Activated T-cell treated with anti-CD3 and anti-CD28 coated beads, Interleukin-2, amount 50 U/mL, for 24 hours (primary cell): ENCODE results near the gene TGFB1.

Source experiments
- DNase-seq: peaks from one replicate; pipeline ENCODE4 v3.0.0-alpha.2; 2020
- H3K27ac Mint-ChIP-seq: 2 replicates; pipeline ENCODE4 v1.8.0; 2020; ENCODE audit warnings: mild to moderate bottlenecking, mixed read lengths
- H3K27me3 Mint-ChIP-seq: 2 replicates; pipeline ENCODE4 v1.8.0; 2020; ENCODE audit warnings: mixed read lengths
- H3K36me3 Mint-ChIP-seq: 2 replicates; pipeline ENCODE4 v1.8.0; 2020; ENCODE audit warnings: low read depth, mixed read lengths
- H3K4me1 Mint-ChIP-seq: 2 replicates; pipeline ENCODE4 v1.8.0; 2020; ENCODE audit warnings: low read depth, mixed read lengths
- H3K4me3 Mint-ChIP-seq: 2 replicates; pipeline ENCODE4 v1.8.0; 2020; ENCODE audit warnings: mild to moderate bottlenecking, moderate library complexity, mixed read lengths
- H3K9me3 Mint-ChIP-seq: 2 replicates; pipeline ENCODE4 v1.8.0; 2020; ENCODE audit warnings: mixed read lengths

TGFB1 gene

GRCh38 chr19:41324921-41325639 is 28.6 kb downstream of the TGFB1 start:
- H3K27me3 Mint-ChIP-seq, result no peaks in the 10 kb centered on the region
- peaks cover 69% of the 10 kb centered on the region for H3K4me1 Mint-ChIP-seq
- H3K4me3 Mint-ChIP-seq, result no peak overlapping the region
- H3K27ac Mint-ChIP-seq, result peak overlapping the region; percentile 89
- H3K9me3 Mint-ChIP-seq, result no peaks in the 10 kb centered on the region
- DNase-seq, result no peak
- peaks cover 75% of the 10 kb centered on the region for H3K36me3 Mint-ChIP-seq

GRCh38 chr19:41324231-41324702 is 29.5 kb downstream of the TGFB1 start:
- peaks cover 69% of the 10 kb centered on the region for H3K4me1 Mint-ChIP-seq
- peaks cover 83% of the 10 kb centered on the region for H3K36me3 Mint-ChIP-seq
- no peaks in the 10 kb centered on the region for H3K27me3 Mint-ChIP-seq
- H3K9me3 Mint-ChIP-seq, result no peaks in the 10 kb centered on the region
- no peak overlapping the region for H3K4me3 Mint-ChIP-seq
- H3K27ac Mint-ChIP-seq, result peak overlapping the region; percentile 87
- DNase-seq, result no peak

- no peaks in the 10 kb centered on the region for H3K9me3 Mint-ChIP-seq
- no peaks in the 10 kb centered on the region for H3K27me3 Mint-ChIP-seq
- peaks cover 83% of the 10 kb centered on the region for H3K36me3 Mint-ChIP-seq
- no peak overlapping the region for H3K4me3 Mint-ChIP-seq
- no peak for DNase-seq
- H3K27ac Mint-ChIP-seq, result peak overlapping the region; percentile 87
- H3K4me1 Mint-ChIP-seq, result peaks cover 62% of the 10 kb centered on the region
Measured at GRCh38 chr19:41323430-41324125, 30.1 kb downstream of the TGFB1 start.

GRCh38 chr19:41323023-41323422 is 30.7 kb downstream of the TGFB1 start:
- Mint-ChIP-seq H3K27ac (peak overlapping the region; percentile 83), H3K27me3 (no peaks in the 10 kb centered on the region), H3K9me3 (no peaks in the 10 kb centered on the region), H3K4me3 (no peak overlapping the region), H3K36me3 (peaks cover 83% of the 10 kb centered on the region), H3K4me1 (peaks cover 57% of the 10 kb centered on the region)
- DNase-seq, result no peak

GRCh38 chr19:41322451-41322850 is 31.3 kb downstream of the TGFB1 start:
- H3K4me3 Mint-ChIP-seq, result no peak overlapping the region
- peak overlapping the region; percentile 83 for H3K27ac Mint-ChIP-seq
- H3K4me1 Mint-ChIP-seq, result peaks cover 53% of the 10 kb centered on the region
- H3K9me3 Mint-ChIP-seq, result no peaks in the 10 kb centered on the region
- H3K36me3 Mint-ChIP-seq, result peaks cover 86% of the 10 kb centered on the region
- DNase-seq, result no peak
- no peaks in the 10 kb centered on the region for H3K27me3 Mint-ChIP-seq

GRCh38 chr19:41321600-41322270 is 32.0 kb downstream of the TGFB1 start:
- no peak for DNase-seq
- Mint-ChIP-seq H3K4me3 (no peak overlapping the region), H3K4me1 (peaks cover 49% of the 10 kb centered on the region), H3K36me3 (peaks cover 88% of the 10 kb centered on the region), H3K27ac (peak overlapping the region; percentile 87), H3K27me3 (no peaks in the 10 kb centered on the region), H3K9me3 (no peaks in the 10 kb centered on the region)

GRCh38 chr19:41321204-41321599 is 32.5 kb downstream of the TGFB1 start:
- Mint-ChIP-seq H3K27ac (peak overlapping the region; percentile 87), H3K9me3 (no peaks in the 10 kb centered on the region), H3K4me3 (no peak overlapping the region), H3K36me3 (peaks cover 88% of the 10 kb centered on the region), H3K27me3 (no peaks in the 10 kb centered on the region), H3K4me1 (peaks cover 43% of the 10 kb centered on the region)
- no peak for DNase-seq

- Mint-ChIP-seq H3K27ac (peak overlapping the region; percentile 87), H3K4me1 (peaks cover 43% of the 10 kb centered on the region), H3K27me3 (no peaks in the 10 kb centered on the region), H3K4me3 (no peak overlapping the region), H3K9me3 (no peaks in the 10 kb centered on the region), H3K36me3 (peaks cover 91% of the 10 kb centered on the region)
- DNase-seq, result no peak
Measured at GRCh38 chr19:41320568-41320967, 33.2 kb downstream of the TGFB1 start.

- no peak overlapping the region for H3K4me3 Mint-ChIP-seq
- no peaks in the 10 kb centered on the region for H3K27me3 Mint-ChIP-seq
- H3K9me3 Mint-ChIP-seq, result no peaks in the 10 kb centered on the region
- H3K27ac Mint-ChIP-seq, result peak overlapping the region; percentile 87
- H3K36me3 Mint-ChIP-seq, result peaks cover 89% of the 10 kb centered on the region
- no peak for DNase-seq
- H3K4me1 Mint-ChIP-seq, result peaks cover 38% of the 10 kb centered on the region
Measured at GRCh38 chr19:41320185-41320518, 33.6 kb downstream of the TGFB1 start.

- Mint-ChIP-seq H3K4me3 (no peak overlapping the region), H3K36me3 (peaks cover 87% of the 10 kb centered on the region), H3K27ac (peak overlapping the region; percentile 87), H3K27me3 (no peaks in the 10 kb centered on the region), H3K4me1 (peaks cover 34% of the 10 kb centered on the region), H3K9me3 (no peaks in the 10 kb centered on the region)
- no peak for DNase-seq
Measured at GRCh38 chr19:41319500-41320184, 34.1 kb downstream of the TGFB1 start.

- Mint-ChIP-seq H3K9me3 (no peaks in the 10 kb centered on the region), H3K36me3 (peaks cover 87% of the 10 kb centered on the region), H3K27ac (peak overlapping the region; percentile 87), H3K27me3 (no peaks in the 10 kb centered on the region), H3K4me1 (peaks cover 31% of the 10 kb centered on the region), H3K4me3 (no peak overlapping the region)
- DNase-seq, result no peak
Measured at GRCh38 chr19:41318696-41319499, 34.8 kb downstream of the TGFB1 start.

- no peak for DNase-seq
- H3K4me1 Mint-ChIP-seq, result peaks cover 32% of the 10 kb centered on the region
- no peak overlapping the region for H3K4me3 Mint-ChIP-seq
- H3K9me3 Mint-ChIP-seq, result no peaks in the 10 kb centered on the region
- H3K27ac Mint-ChIP-seq, result peak overlapping the region; percentile 30
- H3K27me3 Mint-ChIP-seq, result no peaks in the 10 kb centered on the region
- H3K36me3 Mint-ChIP-seq, result peaks cover 88% of the 10 kb centered on the region
Measured at GRCh38 chr19:41316306-41316920, 37.3 kb downstream of the TGFB1 start.

- Mint-ChIP-seq H3K36me3 (peaks cover 79% of the 10 kb centered on the region), H3K27ac (peak overlapping the region; percentile 99), H3K4me1 (peaks cover 64% of the 10 kb centered on the region), H3K4me3 (peak overlapping the region; percentile 96), H3K9me3 (no peaks in the 10 kb centered on the region), H3K27me3 (no peaks in the 10 kb centered on the region)
- no peak for DNase-seq
Measured at GRCh38 chr19:41311613-41312012, 42.1 kb downstream of the TGFB1 start.
